ENCODE results near the gene ATP6V0D1.

Gene ATP6V0D1

DNA sequence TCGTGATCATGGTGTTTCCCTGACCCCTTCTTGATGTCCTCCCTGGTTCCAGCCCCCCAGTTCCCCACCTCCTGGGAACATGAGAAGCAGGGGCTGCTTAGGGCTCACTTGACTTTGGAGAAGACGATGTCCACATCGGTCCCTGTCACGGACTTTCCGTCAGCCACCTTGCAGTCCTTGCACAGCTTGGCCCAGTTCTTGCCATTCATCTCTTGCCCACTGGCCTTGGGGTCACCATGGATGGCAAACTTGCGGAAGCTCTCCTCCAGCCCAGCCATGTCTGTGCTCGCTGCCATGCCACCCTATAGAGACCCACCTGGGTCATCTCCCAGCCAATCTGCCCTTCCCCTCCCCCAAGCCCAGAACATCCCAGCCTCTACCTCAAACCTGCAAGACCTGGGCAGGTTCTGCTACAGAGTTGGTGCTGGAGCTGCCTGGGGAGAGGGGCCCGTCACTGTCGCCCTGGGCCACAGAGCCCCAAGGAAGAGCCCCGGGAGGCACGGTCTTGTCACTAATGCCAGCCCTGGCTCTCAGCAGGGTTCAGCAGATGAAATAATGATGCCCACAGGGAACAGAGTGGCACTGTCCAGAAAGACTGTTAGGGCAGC lies 90.0 kb downstream of the ATP6V0D1 start:
- no peaks in the 10 kb centered on the region for H3K9me3 ChIP-seq (ENCODE audit: low read depth, low read length)
- no peak overlapping the region for H3K4me3 ChIP-seq
- no peak overlapping the region for H3K9ac ChIP-seq (ENCODE audit: insufficient read length)
- no peak overlapping the region for H3K27ac ChIP-seq
- no peaks in the 10 kb centered on the region for H3K36me3 ChIP-seq (ENCODE audit: insufficient read depth, low read length)
- TF ChIP-seq POLR2AphosphoS5 (IDR thresholded peaks at IDR 0.05; ENCODE audit: borderline replicate concordance, low read depth, low read length) (no peak), EZH2 (IDR thresholded peaks at IDR 0.05) (no peak), FOXP2 (optimal IDR thresholded peaks at IDR 0.05; ENCODE audit: control extremely low read depth, extremely low read length, insufficient read depth) (no peak)
- DNase-seq (ENCODE audit: low read depth, low spot score), result no peak

DNA sequence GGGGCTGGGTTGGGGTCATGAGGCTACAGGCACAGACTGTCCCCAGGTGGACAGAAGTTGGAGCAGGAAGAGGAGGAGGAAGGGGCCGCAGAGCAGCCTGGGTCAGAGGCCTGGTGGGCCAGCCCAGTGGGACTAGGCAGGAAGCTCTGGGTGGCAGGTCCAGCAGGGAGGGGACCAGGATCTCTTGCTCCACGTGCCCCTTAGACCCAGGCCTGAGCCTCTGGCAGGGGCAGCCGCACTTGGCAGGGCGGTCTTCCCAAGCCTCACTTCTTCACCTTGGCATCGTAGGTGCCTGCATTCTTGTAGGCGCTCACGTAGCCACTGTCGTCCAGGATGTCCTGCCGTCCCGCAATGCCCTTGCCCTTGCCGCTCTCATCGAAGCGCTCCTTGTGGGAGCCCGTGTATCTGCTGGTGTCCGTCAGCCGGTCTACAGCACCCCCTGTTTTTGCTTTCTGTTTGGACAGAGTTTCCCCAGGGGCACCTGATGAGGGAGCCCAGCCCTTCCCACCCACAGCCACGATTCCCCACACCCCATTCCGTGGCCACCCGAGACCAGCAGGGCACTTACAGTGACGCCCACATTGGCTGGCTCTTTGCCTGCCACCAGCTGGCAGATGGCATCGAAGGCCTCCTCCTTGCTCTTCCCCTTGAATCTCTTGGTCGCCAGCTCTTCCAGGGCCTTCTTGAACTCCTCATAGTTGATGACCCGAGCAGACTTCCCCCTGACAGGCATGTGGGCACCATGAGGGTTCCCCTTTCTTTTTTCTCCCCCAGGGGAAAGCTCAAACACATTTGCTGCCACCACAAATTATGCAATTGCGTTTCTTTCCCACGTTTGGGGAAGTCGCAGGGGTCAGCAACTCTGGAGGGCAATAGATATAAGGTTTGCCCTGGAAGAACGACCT lies 90.8 kb downstream of the ATP6V0D1 start:
- DNase-seq (ENCODE audit: low read depth, low spot score), result no peak
- no peaks in the 10 kb centered on the region for H3K36me3 ChIP-seq (ENCODE audit: insufficient read depth, low read length)
- no peak overlapping the region for H3K9ac ChIP-seq (ENCODE audit: insufficient read length)

DNA sequence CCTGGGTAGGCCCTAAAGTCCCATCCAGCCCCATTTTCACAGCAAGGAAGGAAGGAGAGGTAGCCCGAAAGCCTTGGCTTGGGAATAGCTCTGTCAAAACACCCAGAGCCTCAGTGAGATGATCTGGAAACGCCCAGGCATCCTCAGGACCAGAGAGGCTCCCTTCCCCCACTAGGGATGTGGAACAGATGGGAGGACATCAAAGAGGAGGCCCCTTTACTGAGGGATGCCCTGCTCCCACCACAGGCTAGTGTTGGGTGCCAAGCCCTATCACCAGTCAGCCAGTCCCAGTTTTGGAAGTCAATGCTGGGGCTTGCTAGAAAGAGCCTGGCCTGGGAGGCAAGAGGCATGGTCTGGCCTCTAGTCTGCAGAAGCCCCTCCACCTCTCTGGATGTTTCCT lies 92.4 kb downstream of the ATP6V0D1 start:
- Histone ChIP-seq H3K9me3 (ENCODE audit: low read depth, low read length) (no peaks in the 10 kb centered on the region), H3K27ac (no peak overlapping the region), H3K4me3 (no peak overlapping the region), H3K9ac (ENCODE audit: insufficient read length) (no peak overlapping the region), H3K36me3 (ENCODE audit: insufficient read depth, low read length) (no peaks in the 10 kb centered on the region)
- TF ChIP-seq FOXP2 (optimal IDR thresholded peaks at IDR 0.05; ENCODE audit: control extremely low read depth, extremely low read length, insufficient read depth), result no peak
- no peak for TF ChIP-seq POLR2AphosphoS5 (IDR thresholded peaks at IDR 0.05; ENCODE audit: borderline replicate concordance, low read depth, low read length)
- no peak for TF ChIP-seq EZH2 (IDR thresholded peaks at IDR 0.05)
- DNase-seq (ENCODE audit: low read depth, low spot score), result no peak

More for the DNA sequence above, 90.8 kb downstream of the ATP6V0D1 start:
- H3K9me3 ChIP-seq (ENCODE audit: low read depth, low read length), result no peaks in the 10 kb centered on the region
- TF ChIP-seq FOXP2 (optimal IDR thresholded peaks at IDR 0.05; ENCODE audit: control extremely low read depth, extremely low read length, insufficient read depth), result no peak
- TF ChIP-seq POLR2AphosphoS5 (IDR thresholded peaks at IDR 0.05; ENCODE audit: borderline replicate concordance, low read depth, low read length), result no peak
- no peak for TF ChIP-seq EZH2 (IDR thresholded peaks at IDR 0.05)
- H3K27ac ChIP-seq, result no peak overlapping the region
- H3K4me3 ChIP-seq, result no peak overlapping the region

DNA sequence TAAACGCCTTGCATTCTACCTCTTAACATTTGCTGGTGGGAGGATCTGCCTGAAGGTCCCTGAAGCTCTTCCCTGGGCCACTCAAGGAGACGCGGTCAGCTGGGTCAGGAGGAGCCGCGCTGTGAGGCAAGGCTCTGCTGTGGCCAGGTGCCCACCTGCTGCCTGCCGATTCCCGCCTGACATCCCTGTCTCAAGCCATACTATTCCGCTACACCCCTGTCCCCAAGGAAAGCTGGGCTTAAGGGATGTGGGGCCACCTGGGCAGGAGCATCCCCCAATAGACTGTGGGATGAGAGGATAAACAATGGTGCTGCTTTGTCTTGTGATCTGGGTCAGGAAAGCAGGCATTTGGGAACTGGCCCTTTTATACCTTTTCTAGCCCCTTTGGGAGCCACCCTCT lies 92.8 kb downstream of the ATP6V0D1 start:
- Histone ChIP-seq H3K9me3 (ENCODE audit: low read depth, low read length) (no peaks in the 10 kb centered on the region), H3K4me3 (no peak overlapping the region), H3K36me3 (ENCODE audit: insufficient read depth, low read length) (no peaks in the 10 kb centered on the region), H3K27ac (no peak overlapping the region), H3K9ac (ENCODE audit: insufficient read length) (no peak overlapping the region)
- no peak for DNase-seq (ENCODE audit: low read depth, low spot score)
- TF ChIP-seq POLR2AphosphoS5 (IDR thresholded peaks at IDR 0.05; ENCODE audit: borderline replicate concordance, low read depth, low read length) (no peak), EZH2 (IDR thresholded peaks at IDR 0.05) (no peak), FOXP2 (optimal IDR thresholded peaks at IDR 0.05; ENCODE audit: control extremely low read depth, extremely low read length, insufficient read depth) (no peak)
